K562 (cell line): Measurements from ENCODE around the gene PRKAR2B. TPM values are rescaled to one million over a fixed set of nuclear protein-coding genes. Genes with fewer than 3 reads are reported as not detected.

Source experiments
- BDP1 ChIP-seq: IDR thresholded peaks from 3 replicates; pipeline ENCODE4 v1.6.1; 2011; ENCODE audit not compliant: insufficient read length, insufficient read depth
- GATA2 ChIP-seq: sonication (generic); formaldehyde crosslinking; IDR thresholded peaks from 2 replicates; pipeline ENCODE4 v1.4.0; 2020; ENCODE audit warnings: mild to moderate bottlenecking, missing genetic modification reagents
- NCOA2 ChIP-seq, 2 experiments: fragments of 450-650 bp; IDR thresholded peaks; 2 replicates each; pipeline ENCODE4 v1.6.1; 2018; ENCODE audit warnings: mild to moderate bottlenecking in 2 of 2, moderate library complexity in 1 of 2; ENCODE audit not compliant: partially characterized antibody in 2 of 2
- ZNF12 ChIP-seq: sonication (generic); formaldehyde crosslinking; IDR thresholded peaks from 2 replicates; pipeline ENCODE4 v1.4.0; 2020; ENCODE audit warnings: mild to moderate bottlenecking, missing genetic modification reagents
- ZNF57 ChIP-seq: fragments of 450-650 bp; formaldehyde crosslinking; IDR thresholded peaks from 2 replicates; pipeline ENCODE4 v1.4.0; 2020; ENCODE audit warnings: mild to moderate bottlenecking, moderate library complexity
- polyA plus RNA-seq, 8 experiments: library from polyadenylated mRNA; depleted of rRNA in 4 of 8; stranded (reverse) in 5 of 8; unstranded in 3 of 8; fragments of >200 nt; fragmentation: Nextera tagmentation in 2 of 8; fragmentation: Illumina TruSeq in 1 of 8; extraction: Ambion mirVana in 2 of 8; extraction: Trizol in 1 of 8; gene quantifications; 2 replicates each; pipeline versions ENCODE4 v1.2.1 to v1.2.3, GENCODE V29; 2011 to 2014; ENCODE audit warnings: inconsistent platforms in 1 of 8, missing spikeins in 1 of 8
- total RNA-seq, 7 experiments: library from RNA; depleted of rRNA in 6 of 7; stranded (reverse); fragments of >200 nt in 6 of 7; fragmentation: Illumina TruSeq in 2 of 7; extraction: Trizol in 2 of 7; gene quantifications; 2 replicates each; pipeline versions ENCODE4 v1.2.1 to v1.2.3, GENCODE V29; 2011 to 2021; ENCODE audit warnings: low replicate concordance in 1 of 7
- TF ChIP-seq, protein P1 (sequence below): fragments of 250-450 bp; sonication (Bioruptor Pico); IDR thresholded peaks from 2 replicates; pipeline ENCODE4 v1.8.0; 2022; ENCODE audit warnings: inconsistent platforms
- TF ChIP-seq, protein P2 (sequence below): fragments of 450-650 bp; IDR thresholded peaks from 2 replicates; pipeline ENCODE4 v1.6.1; 2018; ENCODE audit warnings: mild to moderate bottlenecking, low read depth; ENCODE audit not compliant: partially characterized antibody
- TF ChIP-seq, protein P3 (sequence below): fragments of 250-450 bp; sonication (Bioruptor Pico); IDR thresholded peaks from 2 replicates; pipeline ENCODE4 v1.4.0; 2020; ENCODE audit warnings: mild to moderate bottlenecking, moderate library complexity
- TF ChIP-seq, protein P4 (sequence below), 2 experiments: fragments of 450-650 bp in 1 of 2; sonication (generic) in 1 of 2; formaldehyde crosslinking in 1 of 2; IDR thresholded peaks; 2 replicates each; pipeline versions ENCODE4 v1.7.1 to v1.9.0; 2016 to 2022; ENCODE audit warnings: inconsistent platforms in 1 of 2, mild to moderate bottlenecking in 1 of 2, missing genetic modification reagents in 1 of 2

Gene PRKAR2B
- total and polyA plus RNA-seq, 9 of the 15 experiments (the other 6 are each of a cell fraction or from before 2014, with no cell fraction given): 59.0 to 173 (median 129) TPM

DNA sequence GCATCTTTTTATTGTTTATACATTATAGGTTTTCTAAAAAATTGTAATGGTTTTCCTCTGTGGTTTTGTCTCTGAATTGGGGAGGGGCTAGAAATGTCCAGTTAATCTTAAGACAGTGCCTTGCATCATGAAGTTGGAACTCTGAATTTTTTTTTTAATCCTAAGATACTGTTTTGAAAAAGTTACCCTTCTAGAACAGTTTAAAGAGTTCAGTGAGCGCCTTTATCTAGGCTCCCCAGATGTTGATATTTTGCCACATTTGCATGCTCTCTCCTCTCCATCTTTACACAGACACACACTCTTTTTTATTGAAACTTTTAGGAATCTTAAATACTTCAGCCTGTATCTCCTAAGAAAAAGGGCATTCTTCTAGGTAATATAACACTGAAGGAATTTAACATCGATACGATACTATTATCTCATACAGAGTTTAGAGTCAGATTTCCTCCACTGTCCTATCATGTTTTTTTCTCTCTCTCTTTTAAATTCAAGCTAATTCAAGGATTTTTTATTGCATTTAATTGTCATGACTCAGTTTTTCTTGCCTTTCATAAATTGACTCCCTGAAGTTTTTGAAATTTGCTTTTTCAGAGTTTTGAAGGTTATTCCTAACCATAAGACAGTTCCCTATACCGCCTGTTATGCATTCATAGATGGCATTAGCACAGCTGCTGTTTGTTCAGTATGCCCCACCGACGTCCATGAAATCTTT lies 31.5 kb downstream of the PRKAR2B start (continued):
- TF ChIP-seq, protein P1, sequence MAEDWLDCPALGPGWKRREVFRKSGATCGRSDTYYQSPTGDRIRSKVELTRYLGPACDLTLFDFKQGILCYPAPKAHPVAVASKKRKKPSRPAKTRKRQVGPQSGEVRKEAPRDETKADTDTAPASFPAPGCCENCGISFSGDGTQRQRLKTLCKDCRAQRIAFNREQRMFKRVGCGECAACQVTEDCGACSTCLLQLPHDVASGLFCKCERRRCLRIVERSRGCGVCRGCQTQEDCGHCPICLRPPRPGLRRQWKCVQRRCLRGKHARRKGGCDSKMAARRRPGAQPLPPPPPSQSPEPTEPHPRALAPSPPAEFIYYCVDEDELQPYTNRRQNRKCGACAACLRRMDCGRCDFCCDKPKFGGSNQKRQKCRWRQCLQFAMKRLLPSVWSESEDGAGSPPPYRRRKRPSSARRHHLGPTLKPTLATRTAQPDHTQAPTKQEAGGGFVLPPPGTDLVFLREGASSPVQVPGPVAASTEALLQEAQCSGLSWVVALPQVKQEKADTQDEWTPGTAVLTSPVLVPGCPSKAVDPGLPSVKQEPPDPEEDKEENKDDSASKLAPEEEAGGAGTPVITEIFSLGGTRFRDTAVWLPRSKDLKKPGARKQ: no peak
- TF ChIP-seq ZNF57 (CRISPR knock-in tag) (no peak), GATA2 (peak; percentile 47; the same call in 1 of the 2 replicates), NCOA2 (IDR thresholded peaks at IDR 0.05; ENCODE audit: partially characterized antibody in 2 of 2) (no peak), ZNF12 (CRISPR knock-in tag) (no peak), BDP1 (no peak)
- TF ChIP-seq, protein P2, sequence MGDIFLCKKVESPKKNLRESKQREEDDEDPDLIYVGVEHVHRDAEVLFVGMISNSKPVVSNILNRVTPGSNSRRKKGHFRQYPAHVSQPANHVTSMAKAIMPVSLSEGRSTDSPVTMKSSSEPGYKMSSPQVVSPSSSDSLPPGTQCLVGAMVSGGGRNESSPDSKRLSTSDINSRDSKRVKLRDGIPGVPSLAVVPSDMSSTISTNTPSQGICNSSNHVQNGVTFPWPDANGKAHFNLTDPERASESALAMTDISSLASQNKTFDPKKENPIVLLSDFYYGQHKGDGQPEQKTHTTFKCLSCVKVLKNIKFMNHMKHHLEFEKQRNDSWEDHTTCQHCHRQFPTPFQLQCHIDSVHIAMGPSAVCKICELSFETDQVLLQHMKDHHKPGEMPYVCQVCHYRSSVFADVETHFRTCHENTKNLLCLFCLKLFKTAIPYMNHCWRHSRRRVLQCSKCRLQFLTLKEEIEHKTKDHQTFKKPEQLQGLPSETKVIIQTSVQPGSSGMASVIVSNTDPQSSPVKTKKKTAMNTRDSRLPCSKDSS: no peak
- TF ChIP-seq, protein P3, sequence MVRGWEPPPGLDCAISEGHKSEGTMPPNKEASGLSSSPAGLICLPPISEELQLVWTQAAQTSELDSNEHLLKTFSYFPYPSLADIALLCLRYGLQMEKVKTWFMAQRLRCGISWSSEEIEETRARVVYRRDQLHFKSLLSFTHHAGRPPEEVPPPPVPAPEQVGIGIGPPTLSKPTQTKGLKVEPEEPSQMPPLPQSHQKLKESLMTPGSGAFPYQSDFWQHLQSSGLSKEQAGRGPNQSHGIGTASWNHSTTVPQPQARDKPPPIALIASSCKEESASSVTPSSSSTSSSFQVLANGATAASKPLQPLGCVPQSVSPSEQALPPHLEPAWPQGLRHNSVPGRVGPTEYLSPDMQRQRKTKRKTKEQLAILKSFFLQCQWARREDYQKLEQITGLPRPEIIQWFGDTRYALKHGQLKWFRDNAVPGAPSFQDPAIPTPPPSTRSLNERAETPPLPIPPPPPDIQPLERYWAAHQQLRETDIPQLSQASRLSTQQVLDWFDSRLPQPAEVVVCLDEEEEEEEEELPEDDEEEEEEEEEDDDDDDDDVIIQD (CRISPR knock-in tag): no peak
- TF ChIP-seq, protein P4, sequence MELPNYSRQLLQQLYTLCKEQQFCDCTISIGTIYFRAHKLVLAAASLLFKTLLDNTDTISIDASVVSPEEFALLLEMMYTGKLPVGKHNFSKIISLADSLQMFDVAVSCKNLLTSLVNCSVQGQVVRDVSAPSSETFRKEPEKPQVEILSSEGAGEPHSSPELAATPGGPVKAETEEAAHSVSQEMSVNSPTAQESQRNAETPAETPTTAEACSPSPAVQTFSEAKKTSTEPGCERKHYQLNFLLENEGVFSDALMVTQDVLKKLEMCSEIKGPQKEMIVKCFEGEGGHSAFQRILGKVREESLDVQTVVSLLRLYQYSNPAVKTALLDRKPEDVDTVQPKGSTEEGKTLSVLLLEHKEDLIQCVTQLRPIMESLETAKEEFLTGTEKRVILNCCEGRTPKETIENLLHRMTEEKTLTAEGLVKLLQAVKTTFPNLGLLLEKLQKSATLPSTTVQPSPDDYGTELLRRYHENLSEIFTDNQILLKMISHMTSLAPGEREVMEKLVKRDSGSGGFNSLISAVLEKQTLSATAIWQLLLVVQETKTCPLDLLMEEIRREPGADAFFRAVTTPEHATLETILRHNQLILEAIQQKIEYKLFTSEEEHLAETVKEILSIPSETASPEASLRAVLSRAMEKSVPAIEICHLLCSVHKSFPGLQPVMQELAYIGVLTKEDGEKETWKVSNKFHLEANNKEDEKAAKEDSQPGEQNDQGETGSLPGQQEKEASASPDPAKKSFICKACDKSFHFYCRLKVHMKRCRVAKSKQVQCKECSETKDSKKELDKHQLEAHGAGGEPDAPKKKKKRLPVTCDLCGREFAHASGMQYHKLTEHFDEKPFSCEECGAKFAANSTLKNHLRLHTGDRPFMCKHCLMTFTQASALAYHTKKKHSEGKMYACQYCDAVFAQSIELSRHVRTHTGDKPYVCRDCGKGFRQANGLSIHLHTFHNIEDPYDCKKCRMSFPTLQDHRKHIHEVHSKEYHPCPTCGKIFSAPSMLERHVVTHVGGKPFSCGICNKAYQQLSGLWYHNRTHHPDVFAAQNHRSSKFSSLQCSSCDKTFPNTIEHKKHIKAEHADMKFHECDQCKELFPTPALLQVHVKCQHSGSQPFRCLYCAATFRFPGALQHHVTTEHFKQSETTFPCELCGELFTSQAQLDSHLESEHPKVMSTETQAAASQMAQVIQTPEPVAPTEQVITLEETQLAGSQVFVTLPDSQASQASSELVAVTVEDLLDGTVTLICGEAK (IDR thresholded peaks at IDR 0.05): no peak
- TF ChIP-seq, protein P4 (CRISPR knock-in tag; IDR thresholded peaks at IDR 0.05): no peak
